Keratinocyte (primary cell): ENCODE results near the gene THOP1. TPM values are rescaled to one million over a fixed set of nuclear protein-coding genes. Genes with fewer than 3 reads are reported as not detected.

Source experiments
- DNase-seq: peaks from one replicate; pipeline ENCODE4 v3.0.0-alpha.2; 2011; ENCODE audit warnings: low read depth, missing footprints, low spot score
- FAIRE-seq: peaks from 2 replicates; lab custom pipeline; 2011; peaks lifted over from hg19 to GRCh38; lab: Jason Lieb, UNC
- H2AFZ ChIP-seq: 2 replicates; pipeline ENCODE4 v1.6.0; 2012; ENCODE audit warnings: low read length, control low read depth, inconsistent platforms; ENCODE audit not compliant: control insufficient read depth
- H3K27ac ChIP-seq: 2 replicates; pipeline ENCODE4 v1.5.1; 2011; ENCODE audit warnings: low read length; ENCODE audit not compliant: control insufficient read depth, insufficient read depth
- H3K27me3 ChIP-seq: 3 replicates; pipeline ENCODE4 v1.6.0; 2011; ENCODE audit warnings: low read length; ENCODE audit not compliant: control insufficient read depth, insufficient read depth; ENCODE audit errors: extremely low read depth
- H3K36me3 ChIP-seq, 2 experiments: 2 replicates in 1 of 2; 3 replicates in 1 of 2; pipeline ENCODE4 v1.5.1; 2011; ENCODE audit warnings: low read length in 2 of 2, mild to moderate bottlenecking in 1 of 2; ENCODE audit not compliant: control insufficient read depth in 2 of 2, insufficient read depth in 2 of 2; ENCODE audit errors: extremely low read depth in 1 of 2
- H3K4me1 ChIP-seq: 3 replicates; pipeline ENCODE4 v1.5.1; 2011; ENCODE audit warnings: low read length; ENCODE audit not compliant: control insufficient read depth, insufficient read depth; ENCODE audit errors: extremely low read depth
- H3K4me2 ChIP-seq: 3 replicates; pipeline ENCODE4 v1.6.0; 2011; ENCODE audit warnings: low read depth, low read length; ENCODE audit not compliant: control insufficient read depth, insufficient read depth; ENCODE audit errors: extremely low read depth
- H3K4me3 ChIP-seq, 3 experiments: fragments of 200-600 bp in 1 of 3; sonication (generic) in 1 of 3; 2 replicates in 2 of 3; 3 replicates in 1 of 3; pipeline ENCODE4 v1.5.1; 2011 to 2016; ENCODE audit warnings: low read length in 3 of 3, mild to moderate bottlenecking in 3 of 3, control low read depth in 2 of 3, inconsistent platforms in 1 of 3, low read depth in 1 of 3, mixed read lengths in 1 of 3, mixed run types in 1 of 3, moderate library complexity in 1 of 3; ENCODE audit not compliant: control insufficient read depth in 2 of 3, insufficient read depth in 2 of 3; ENCODE audit errors: extremely low read depth in 1 of 3
- H3K79me2 ChIP-seq: 2 replicates; pipeline ENCODE4 v1.6.0; 2012; ENCODE audit warnings: low read length; ENCODE audit not compliant: control insufficient read depth, insufficient read depth
- H3K9ac ChIP-seq: 3 replicates; pipeline ENCODE4 v1.6.0; 2011; ENCODE audit warnings: low read length; ENCODE audit not compliant: control insufficient read depth, insufficient read depth; ENCODE audit errors: extremely low read depth
- H3K9me1 ChIP-seq: 3 replicates; pipeline ENCODE4 v1.6.0; 2011; ENCODE audit warnings: low read length; ENCODE audit not compliant: control insufficient read depth, insufficient read depth; ENCODE audit errors: extremely low read depth
- H3K9me3 ChIP-seq: 2 replicates; pipeline ENCODE4 v1.5.1; 2012; ENCODE audit warnings: low read depth, low read length; ENCODE audit not compliant: control insufficient read depth
- H4K20me1 ChIP-seq: 3 replicates; pipeline ENCODE4 v1.6.0; 2011; ENCODE audit warnings: low read length; ENCODE audit not compliant: control insufficient read depth, insufficient read depth; ENCODE audit errors: extremely low read depth
- CTCF ChIP-seq, 3 experiments: IDR thresholded peaks in 1 of 3; conservative IDR thresholded peaks in 1 of 3; optimal IDR thresholded peaks in 1 of 3; 2 replicates in 2 of 3; 3 replicates in 1 of 3; pipeline versions ENCODE3 to v1.5.1; 2011; ENCODE audit warnings: low read length in 3 of 3, mild to moderate bottlenecking in 3 of 3, moderate library complexity in 2 of 3, control low read depth in 1 of 3, inconsistent platforms in 1 of 3; ENCODE audit not compliant: insufficient read depth in 2 of 3; ENCODE audit errors: extremely low read depth in 1 of 3
- EZH2 ChIP-seq: IDR thresholded peaks from one replicate; pipeline ENCODE4 v1.6.1; 2012; ENCODE audit warnings: inconsistent platforms, mild to moderate bottlenecking, low read length, moderate library complexity
- dilution Hi-C: fragments of 300-500 bp; cut with MboI; formaldehyde crosslinking; loops from one replicate; pipeline ENCODE4 v1.7.0; 2020; ENCODE audit warnings: low sequenced_read_pairs; ENCODE audit not compliant: extremely low pct_ligation_motif_present
- polyA plus RNA-seq, 5 experiments: library from polyadenylated mRNA; depleted of rRNA in 3 of 5; stranded (reverse) in 3 of 5; stranded (forward) in 1 of 5; unstranded in 1 of 5; fragments of >200 nt; gene quantifications; 1 replicate in 1 of 5; 2 replicates in 3 of 5; 3 replicates in 1 of 5; pipeline versions ENCODE4 v1.2.1 to v1.2.3, GENCODE V29; 2011 to 2012; ENCODE audit warnings: missing spikeins in 2 of 5, low read depth in 1 of 5, low replicate concordance in 1 of 5

Gene THOP1
- polyA plus RNA-seq, 1 donor (not counting 4 experiments of a cell fraction or from before 2014, with no cell fraction given) = 69.9 TPM

GRCh38 chr19:2858864-2859263, 73.6 kb downstream of the THOP1 start:
- H3K27me3 ChIP-seq = no peaks in the 10 kb centered on the region
- no peaks in the 10 kb centered on the region for H3K36me3 ChIP-seq
- H2AFZ ChIP-seq = no peak overlapping the region
- H3K27ac ChIP-seq = no peak overlapping the region
- H3K4me1 ChIP-seq = no peaks in the 10 kb centered on the region
- no peak overlapping the region for H3K4me3 ChIP-seq
- FAIRE-seq = no peak
- no peak for DNase-seq
- H3K79me2 ChIP-seq = no peaks in the 10 kb centered on the region
- no peaks in the 10 kb centered on the region for H4K20me1 ChIP-seq
- TF ChIP-seq CTCF (optimal IDR thresholded peaks at IDR 0.05 in 1 of 3, IDR thresholded peaks at IDR 0.05 in 1 of 3, conservative IDR thresholded peaks at IDR 0.05 in 1 of 3; ENCODE audit: extremely low read depth in 1 of 3, insufficient read depth in 2 of 3, low read length in 3 of 3) (no peak), EZH2 (no peak)
- no peak overlapping the region for H3K9ac ChIP-seq
- no peak overlapping the region for H3K4me2 ChIP-seq
- H3K9me1 ChIP-seq = no peaks in the 10 kb centered on the region
- dilution Hi-C loops = no loop called here
- H3K9me3 ChIP-seq = peaks cover 5% of the 10 kb centered on the region

- H3K9ac ChIP-seq = no peak overlapping the region
- H3K9me3 ChIP-seq = peaks cover 2% of the 10 kb centered on the region
- FAIRE-seq (no peak), DNase-seq (no peak)
- H3K9me1 ChIP-seq = no peaks in the 10 kb centered on the region
- no peak overlapping the region for H3K4me2 ChIP-seq
- H3K27me3 ChIP-seq = no peaks in the 10 kb centered on the region
- H3K36me3 ChIP-seq = no peaks in the 10 kb centered on the region
- H3K4me1 ChIP-seq = no peaks in the 10 kb centered on the region
- no peaks in the 10 kb centered on the region for H3K79me2 ChIP-seq
- no peak for TF ChIP-seq CTCF (optimal IDR thresholded peaks at IDR 0.05 in 1 of 3, IDR thresholded peaks at IDR 0.05 in 1 of 3, conservative IDR thresholded peaks at IDR 0.05 in 1 of 3; ENCODE audit: extremely low read depth in 1 of 3, insufficient read depth in 2 of 3, low read length in 3 of 3)
- no peak for TF ChIP-seq EZH2
- no peaks in the 10 kb centered on the region for H4K20me1 ChIP-seq
- no peak overlapping the region for H3K27ac ChIP-seq
- H3K4me3 ChIP-seq = no peak overlapping the region
- H2AFZ ChIP-seq = no peak overlapping the region
- dilution Hi-C loops = no loop called here
Observed at GRCh38 chr19:2863816-2864215, 78.5 kb downstream of the THOP1 start.

Other genes with a start within 250 kb of the THOP1 start
- gene GNG7, start 82.8 kb upstream of the THOP1 start, polyA plus RNA-seq = 0.01 to 0.11 TPM (median 0.06 TPM) in 3 replicates
- 0.10 to 2.2 TPM (median 0.34 TPM) in 3 replicates for gene DIRAS1, start 64.1 kb upstream of the THOP1 start, polyA plus RNA-seq
- 26.2 to 40.0 TPM (median 28.1 TPM) in 3 replicates for gene SLC39A3, start 45.5 kb upstream of the THOP1 start, polyA plus RNA-seq
- gene SGTA, start 2.2 kb upstream of the THOP1 start, polyA plus RNA-seq = 34.2 to 70.8 TPM (median 36.1 TPM) in 3 replicates
- gene ZNF554, start 34.4 kb downstream of the THOP1 start, polyA plus RNA-seq = 2.2 to 3.0 TPM (median 2.7 TPM) in 3 replicates
- 3.3 to 4.3 TPM (median 3.9 TPM) in 3 replicates for gene ZNF555, start 56.0 kb downstream of the THOP1 start, polyA plus RNA-seq
- gene ZNF556, start 81.8 kb downstream of the THOP1 start, polyA plus RNA-seq = 0.01 to 0.05 TPM in 2 of 3 replicates, not detected in the other
- gene ZNF57, start 115.4 kb downstream of the THOP1 start, polyA plus RNA-seq = 9.4 to 10.1 TPM (median 9.7 TPM) in 3 replicates
- 4.7 to 6.0 TPM (median 5.2 TPM) in 3 replicates for gene ZNF77, start 159.5 kb downstream of the THOP1 start, polyA plus RNA-seq
- 0.41 to 1.2 TPM (median 0.43 TPM) in 3 replicates for gene TLE6, start 192.1 kb downstream of the THOP1 start, polyA plus RNA-seq
- 0.70 to 1.0 TPM (median 0.88 TPM) in 3 replicates for gene TLE2, start 243.8 kb downstream of the THOP1 start, polyA plus RNA-seq